SK-N-SH treated with all-trans-retinoic acid at 6 μM for 48 hours (cell line): ENCODE results near the gene RTBDN.

Source experiments
- ATAC-seq: fragments of 200-7000 bp; cut with Tn5 transposase; 3 replicates; pipeline ENCODE4 v1.9.1; 2020; ENCODE audit warnings: mild to moderate bottlenecking, moderate library complexity
- ARNTL ChIP-seq: fragments of 450-650 bp; formaldehyde crosslinking; IDR thresholded peaks from 2 replicates; pipeline ENCODE4 v1.5.0; 2020; ENCODE audit warnings: low read depth, mild to moderate bottlenecking, moderate library complexity, borderline replicate concordance
- BACH2 ChIP-seq: fragments of 250-450 bp; sonication (Bioruptor Pico); IDR thresholded peaks from 2 replicates; pipeline ENCODE4 v1.9.0; 2021; ENCODE audit warnings: mild to moderate bottlenecking, borderline replicate concordance
- CSDC2 ChIP-seq: fragments of 250-450 bp; sonication (Bioruptor Pico); IDR thresholded peaks from 2 replicates; pipeline ENCODE4 v1.5.0; 2020; ENCODE audit warnings: mild to moderate bottlenecking, moderate library complexity
- ESRRG ChIP-seq: fragments of 250-450 bp; sonication (Bioruptor Pico); IDR thresholded peaks from 2 replicates; pipeline ENCODE4 v1.6.1; 2021; ENCODE audit warnings: mild to moderate bottlenecking
- GLIS3 ChIP-seq: fragments of 250-450 bp; sonication (Bioruptor Pico); IDR thresholded peaks from 2 replicates; pipeline ENCODE4 v1.5.0; 2020; ENCODE audit warnings: mild to moderate bottlenecking, moderate library complexity
- ISL1 ChIP-seq: fragments of 250-450 bp; sonication (Bioruptor Pico); IDR thresholded peaks from 2 replicates; pipeline ENCODE4 v2.1.2; 2022; ENCODE audit warnings: mild to moderate bottlenecking, moderate library complexity
- OSR1 ChIP-seq: fragments of 250-450 bp; sonication (Bioruptor Pico); IDR thresholded peaks from 2 replicates; pipeline ENCODE4 v1.8.0; 2022; ENCODE audit warnings: moderate library complexity, mild to moderate bottlenecking, inconsistent platforms
- PATZ1 ChIP-seq: fragments of 250-450 bp; sonication (Bioruptor Pico); IDR thresholded peaks from 2 replicates; pipeline ENCODE4 v1.8.0; 2020; ENCODE audit warnings: mild to moderate bottlenecking, moderate library complexity, borderline replicate concordance
- POU6F1 ChIP-seq: fragments of 250-450 bp; sonication (Bioruptor Pico); IDR thresholded peaks from 2 replicates; pipeline ENCODE4 v1.8.0; 2021; ENCODE audit warnings: low read depth, mild to moderate bottlenecking, moderate library complexity, borderline replicate concordance
- PPARA ChIP-seq: fragments of 250-450 bp; sonication (Bioruptor Pico); IDR thresholded peaks from 2 replicates; pipeline ENCODE4 v1.5.0; 2020; ENCODE audit warnings: mild to moderate bottlenecking, borderline replicate concordance
- RARB ChIP-seq: fragments of 250-450 bp; sonication (Bioruptor Pico); IDR thresholded peaks from 2 replicates; pipeline ENCODE4 v1.8.0; 2021; ENCODE audit warnings: mild to moderate bottlenecking, moderate library complexity
- SNAI2 ChIP-seq: fragments of 250-450 bp; sonication (Bioruptor Pico); IDR thresholded peaks from 2 replicates; pipeline ENCODE4 v1.5.0; 2020; ENCODE audit warnings: mild to moderate bottlenecking, moderate library complexity
- TCF4 ChIP-seq: fragments of 250-450 bp; sonication (Bioruptor Pico); IDR thresholded peaks from 2 replicates; pipeline ENCODE4 v1.8.0; 2021; ENCODE audit warnings: mild to moderate bottlenecking, moderate library complexity, borderline replicate concordance
- TOX ChIP-seq: fragments of 250-450 bp; sonication (Bioruptor Pico); IDR thresholded peaks from 2 replicates; pipeline ENCODE4 v1.8.0; 2021; ENCODE audit warnings: mild to moderate bottlenecking, moderate library complexity, borderline replicate concordance
- TSHZ2 ChIP-seq: fragments of 250-450 bp; sonication (Bioruptor Pico); IDR thresholded peaks from 2 replicates; pipeline ENCODE4 v1.5.0; 2020; ENCODE audit warnings: mild to moderate bottlenecking, moderate library complexity
- ZC3H10 ChIP-seq: fragments of 250-450 bp; sonication (Bioruptor Pico); IDR thresholded peaks from 2 replicates; pipeline ENCODE4 v1.5.1; 2021; ENCODE audit warnings: mild to moderate bottlenecking, moderate library complexity
- ZFP3 ChIP-seq: fragments of 250-450 bp; sonication (Bioruptor Pico); IDR thresholded peaks from 2 replicates; pipeline ENCODE4 v1.5.0; 2020; ENCODE audit warnings: mild to moderate bottlenecking, moderate library complexity
- ZFP30 ChIP-seq: fragments of 450-650 bp; formaldehyde crosslinking; IDR thresholded peaks from 2 replicates; pipeline ENCODE4 v1.5.0; 2022; ENCODE audit warnings: mild to moderate bottlenecking, moderate library complexity
- ZNF565 ChIP-seq: fragments of 450-650 bp; formaldehyde crosslinking; conservative IDR thresholded peaks from 2 replicates; pipeline ENCODE4 v1.5.0; 2020; ENCODE audit warnings: low read depth, mild to moderate bottlenecking, moderate library complexity
- ZNF70 ChIP-seq: fragments of 450-650 bp; formaldehyde crosslinking; IDR thresholded peaks from 2 replicates; pipeline ENCODE4 v1.5.0; 2020; ENCODE audit warnings: mild to moderate bottlenecking, moderate library complexity
- ZNF8 ChIP-seq: fragments of 450-650 bp; formaldehyde crosslinking; IDR thresholded peaks from 2 replicates; pipeline ENCODE4 v1.5.0; 2020; ENCODE audit warnings: mild to moderate bottlenecking, moderate library complexity
- TF ChIP-seq, protein P1 (sequence below): fragments of 250-450 bp; sonication (Bioruptor Pico); IDR thresholded peaks from 2 replicates; pipeline ENCODE4 v1.5.1; 2020; ENCODE audit warnings: low read depth, mild to moderate bottlenecking, moderate library complexity
- TF ChIP-seq, protein P2 (sequence below): fragments of 250-450 bp; sonication (Bioruptor Pico); IDR thresholded peaks from 2 replicates; pipeline ENCODE4 v1.5.1; 2021; ENCODE audit warnings: mild to moderate bottlenecking, moderate library complexity

Gene RTBDN

GRCh38 chr19:12867120-12868099 is 33.0 kb upstream of the RTBDN start:
- TF ChIP-seq ZNF565 (CRISPR knock-in tag) = no peak
- no peak for TF ChIP-seq PATZ1 (CRISPR knock-in tag)
- TF ChIP-seq TSHZ2 (CRISPR knock-in tag) = no peak
- no peak for TF ChIP-seq ZFP30 (CRISPR knock-in tag)
- TF ChIP-seq SNAI2 (CRISPR knock-in tag) = no peak
- TF ChIP-seq ZNF8 = no peak
- no peak for TF ChIP-seq GLIS3 (CRISPR knock-in tag)
- TF ChIP-seq BACH2 = no peak
- TF ChIP-seq ISL1 = no peak
- TF ChIP-seq POU6F1 (CRISPR knock-in tag) = no peak
- no peak for TF ChIP-seq CSDC2
- no peak for TF ChIP-seq OSR1
- no peak for TF ChIP-seq TOX (CRISPR knock-in tag)
- no peak for TF ChIP-seq PPARA (CRISPR knock-in tag)
- no peak for TF ChIP-seq RARB
- TF ChIP-seq ZC3H10 (CRISPR knock-in tag) = no peak
- no peak for TF ChIP-seq ARNTL (CRISPR knock-in tag)
- TF ChIP-seq TCF4 = no peak
- no peak for TF ChIP-seq ZFP3
- TF ChIP-seq, protein P1, sequence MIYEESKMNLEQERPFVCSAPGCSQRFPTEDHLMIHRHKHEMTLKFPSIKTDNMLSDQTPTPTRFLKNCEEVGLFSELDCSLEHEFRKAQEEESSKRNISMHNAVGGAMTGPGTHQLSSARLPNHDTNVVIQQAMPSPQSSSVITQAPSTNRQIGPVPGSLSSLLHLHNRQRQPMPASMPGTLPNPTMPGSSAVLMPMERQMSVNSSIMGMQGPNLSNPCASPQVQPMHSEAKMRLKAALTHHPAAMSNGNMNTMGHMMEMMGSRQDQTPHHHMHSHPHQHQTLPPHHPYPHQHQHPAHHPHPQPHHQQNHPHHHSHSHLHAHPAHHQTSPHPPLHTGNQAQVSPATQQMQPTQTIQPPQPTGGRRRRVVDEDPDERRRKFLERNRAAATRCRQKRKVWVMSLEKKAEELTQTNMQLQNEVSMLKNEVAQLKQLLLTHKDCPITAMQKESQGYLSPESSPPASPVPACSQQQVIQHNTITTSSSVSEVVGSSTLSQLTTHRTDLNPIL = no peak
- no peak for ATAC-seq

DNA sequence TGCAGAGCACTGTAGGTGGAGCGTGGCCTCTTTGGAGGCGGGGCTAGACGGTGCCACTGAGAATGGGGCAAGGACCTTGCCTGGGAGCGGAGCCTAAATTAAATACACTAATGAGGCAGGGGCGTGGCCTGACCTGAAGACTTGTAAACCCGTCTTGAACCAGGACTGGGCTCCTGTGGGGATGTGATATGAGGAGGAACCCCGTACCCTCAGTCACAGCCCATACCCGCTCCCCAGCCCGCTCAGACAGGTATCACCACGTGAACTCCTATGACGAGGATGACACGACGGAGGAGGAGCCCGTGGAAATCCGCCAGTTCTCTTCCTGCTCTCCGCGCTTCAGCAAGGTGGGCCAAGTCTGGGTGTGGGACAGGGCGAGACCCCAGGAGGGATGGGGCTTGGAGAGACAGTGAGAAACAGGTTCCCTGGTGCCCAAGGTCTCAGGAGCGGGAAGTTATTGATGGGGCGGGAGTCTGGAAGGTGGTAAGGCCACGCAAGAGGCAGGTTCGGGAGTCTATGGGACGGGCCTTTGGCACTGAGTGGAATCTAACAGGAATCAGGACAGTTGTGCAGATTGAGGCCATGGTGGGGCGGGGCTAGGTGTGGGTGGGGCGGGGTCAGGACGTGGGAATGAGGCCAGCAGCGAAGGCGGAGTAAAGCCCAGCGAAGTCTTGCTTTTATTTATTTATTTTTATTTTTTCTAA is 32.2 kb upstream of the RTBDN start:
- ATAC-seq = no peak
- TF ChIP-seq ZC3H10 (CRISPR knock-in tag) (no peak), ZNF565 (CRISPR knock-in tag) (no peak), TOX (CRISPR knock-in tag) (no peak)

GRCh38 chr19:12865746-12866415 is 31.5 kb upstream of the RTBDN start:
- no peak for TF ChIP-seq OSR1
- TF ChIP-seq ZNF565 (CRISPR knock-in tag) = no peak
- no peak for TF ChIP-seq PATZ1 (CRISPR knock-in tag)
- TF ChIP-seq, protein P2, sequence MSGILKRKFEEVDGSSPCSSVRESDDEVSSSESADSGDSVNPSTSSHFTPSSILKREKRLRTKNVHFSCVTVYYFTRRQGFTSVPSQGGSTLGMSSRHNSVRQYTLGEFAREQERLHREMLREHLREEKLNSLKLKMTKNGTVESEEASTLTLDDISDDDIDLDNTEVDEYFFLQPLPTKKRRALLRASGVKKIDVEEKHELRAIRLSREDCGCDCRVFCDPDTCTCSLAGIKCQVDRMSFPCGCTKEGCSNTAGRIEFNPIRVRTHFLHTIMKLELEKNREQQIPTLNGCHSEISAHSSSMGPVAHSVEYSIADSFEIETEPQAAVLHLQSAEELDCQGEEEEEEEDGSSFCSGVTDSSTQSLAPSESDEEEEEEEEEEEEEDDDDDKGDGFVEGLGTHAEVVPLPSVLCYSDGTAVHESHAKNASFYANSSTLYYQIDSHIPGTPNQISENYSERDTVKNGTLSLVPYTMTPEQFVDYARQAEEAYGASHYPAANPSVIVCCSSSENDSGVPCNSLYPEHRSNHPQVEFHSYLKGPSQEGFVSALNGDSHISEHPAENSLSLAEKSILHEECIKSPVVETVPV = no peak
- TF ChIP-seq ZNF70 (CRISPR knock-in tag) = no peak
- TF ChIP-seq GLIS3 (CRISPR knock-in tag) = no peak
- no peak for TF ChIP-seq RARB
- TF ChIP-seq ESRRG (CRISPR knock-in tag) = no peak
- ATAC-seq = no peak
